HG03066 (cell line): ENCODE results near the gene MAU2.

Experiments
- ATAC-seq: cut with Tn5 transposase; IDR thresholded peaks from one replicate; pipeline ENCODE4 v1.9.1; 2021; ENCODE audit warnings: low read depth; ENCODE audit not compliant: unreplicated experiment

MAU2 gene

GRCh38 chr19:19305696-19306095 is 14.9 kb upstream of the MAU2 start:
- no peak for ATAC-seq

GRCh38 chr19:19306191-19306590 is 14.4 kb upstream of the MAU2 start:
- no peak for ATAC-seq

DNA sequence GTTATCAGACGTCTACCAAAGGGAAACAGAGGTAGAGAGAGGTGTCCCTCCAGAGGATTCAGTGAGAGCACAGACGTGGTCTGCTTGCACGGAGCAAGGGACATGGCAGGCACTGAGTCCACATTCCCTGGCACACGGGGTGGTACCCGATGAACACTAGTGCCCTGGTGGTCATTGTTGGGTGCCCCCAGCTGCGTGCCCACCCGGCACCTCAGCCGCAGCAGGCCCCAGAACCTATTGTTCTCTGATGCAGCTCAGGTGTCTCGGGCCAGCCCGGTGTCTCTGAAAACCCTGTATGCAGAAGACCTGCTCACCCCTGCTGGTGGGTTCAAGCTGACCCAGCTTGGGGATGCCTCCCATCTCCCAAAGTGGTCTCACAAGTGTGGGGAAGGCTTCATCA is 12.3 kb upstream of the MAU2 start:
- no peak for ATAC-seq

DNA sequence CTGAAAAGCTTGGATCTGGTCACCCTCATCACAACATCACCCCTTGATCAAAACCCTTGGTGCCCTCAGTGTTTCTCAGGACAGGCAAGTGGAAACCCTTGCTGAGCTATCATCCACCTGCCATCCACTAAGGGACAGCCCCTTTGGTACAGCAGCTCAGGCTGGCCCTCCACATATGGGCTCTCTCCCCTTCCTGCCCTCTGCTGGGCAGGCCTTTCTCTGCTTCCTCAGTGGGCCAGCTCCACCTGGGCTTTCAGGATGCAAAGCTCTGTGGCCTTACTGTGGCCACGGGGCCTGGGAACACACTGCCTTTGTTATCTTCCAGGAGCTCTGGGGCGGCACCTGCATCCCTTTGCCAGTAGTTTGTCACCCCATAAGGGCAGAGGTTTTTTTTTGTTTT is 5.2 kb upstream of the MAU2 start:
- ATAC-seq, result no peak

DNA sequence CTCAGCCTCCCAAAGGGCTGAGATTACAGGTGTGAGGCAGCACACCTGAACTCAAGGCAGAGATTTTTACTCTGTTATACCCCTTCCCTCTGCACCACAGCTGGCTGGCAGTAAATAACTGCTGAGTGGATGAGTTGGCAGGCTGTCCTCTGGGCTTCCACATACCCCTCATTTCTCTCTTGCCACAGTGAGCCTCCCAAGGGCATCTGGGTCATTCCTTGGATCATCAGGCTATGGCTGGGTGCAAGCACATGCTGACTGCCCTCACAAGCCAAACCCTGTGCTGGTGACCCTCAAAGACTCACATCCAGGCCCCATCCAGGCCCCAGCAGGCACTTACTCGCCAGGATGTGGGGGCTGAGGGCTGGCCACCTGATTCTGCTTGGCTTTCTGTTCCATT is 4.5 kb upstream of the MAU2 start:
- ATAC-seq, result no peak

DNA sequence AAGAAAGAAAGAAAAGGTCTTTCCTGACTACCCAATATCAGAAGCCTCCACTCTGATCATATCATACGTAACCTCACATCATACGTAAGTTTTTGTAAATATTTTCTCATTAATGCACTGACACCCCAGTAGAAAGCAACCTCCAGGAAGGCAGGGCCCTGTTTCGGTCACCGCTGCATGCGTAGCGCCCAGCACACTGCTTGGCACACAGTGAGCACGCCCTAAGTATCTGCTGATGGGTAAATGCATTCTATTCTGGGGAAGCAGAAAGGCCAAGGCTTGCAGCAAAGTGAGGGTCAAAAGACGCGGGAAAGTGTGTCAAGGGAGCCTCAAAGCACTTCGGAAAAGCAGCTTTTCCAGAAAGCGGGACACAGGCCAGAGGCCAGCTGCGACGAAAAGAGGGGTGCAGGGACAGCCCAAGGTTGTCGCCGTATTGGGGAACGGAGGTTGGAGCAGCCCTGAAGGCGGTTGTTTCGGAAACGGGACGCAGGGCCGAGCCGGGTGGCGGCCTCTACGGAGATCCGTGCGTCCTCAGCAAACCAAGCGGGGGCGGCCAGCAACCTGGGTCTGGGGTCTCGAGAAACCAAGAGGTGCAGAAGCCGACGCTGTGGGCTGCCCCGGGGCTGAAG is 783 bp upstream of the MAU2 start:
- no peak for ATAC-seq

GRCh38 chr19:19321141-19321577 is 530 bp downstream of the MAU2 start:
- no peak for ATAC-seq

- ATAC-seq, result no peak
Measured at GRCh38 chr19:19324059-19324770, 3.6 kb downstream of the MAU2 start.

DNA sequence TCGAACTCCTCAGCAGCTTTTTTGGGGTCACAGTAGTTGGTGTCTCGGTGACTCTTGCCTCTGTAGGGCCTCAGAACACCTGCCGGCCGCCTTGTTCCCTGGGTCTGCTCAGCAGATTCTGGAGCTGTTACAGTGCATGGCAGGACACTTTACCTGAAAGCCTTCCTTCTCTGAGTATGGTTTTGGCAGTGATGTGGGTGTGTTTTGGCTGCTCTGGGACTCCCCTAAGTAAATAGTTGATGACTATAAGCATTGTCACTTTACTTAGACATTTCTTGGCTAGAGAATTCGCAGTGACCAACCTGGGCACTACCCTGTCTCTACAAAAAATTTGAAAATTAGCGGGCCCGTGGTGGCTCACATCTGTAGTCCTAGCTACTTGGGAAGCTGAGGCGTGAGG is 7.0 kb downstream of the MAU2 start:
- no peak for ATAC-seq

DNA sequence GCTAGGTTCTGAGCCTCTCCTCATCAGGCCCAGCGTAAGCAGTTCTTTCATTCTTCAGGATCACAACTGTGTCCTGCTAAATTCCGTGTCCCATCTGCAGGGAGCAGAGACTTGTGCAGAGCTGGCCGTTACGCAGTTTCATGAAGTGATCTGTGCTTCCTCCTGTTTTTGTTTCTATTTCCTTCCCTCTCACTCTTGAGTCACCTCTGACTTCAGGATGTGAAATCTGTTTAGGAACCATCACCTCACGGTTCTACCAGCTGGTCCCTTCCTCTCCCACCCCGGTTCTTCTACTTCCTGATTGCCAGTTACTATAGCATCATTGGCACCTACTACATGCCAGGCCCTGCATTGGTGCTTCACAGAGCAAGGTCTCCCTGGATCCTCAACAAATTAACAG is 8.5 kb downstream of the MAU2 start:
- no peak for ATAC-seq

- ATAC-seq, result no peak
Measured at GRCh38 chr19:19334063-19334988, 13.7 kb downstream of the MAU2 start.

DNA sequence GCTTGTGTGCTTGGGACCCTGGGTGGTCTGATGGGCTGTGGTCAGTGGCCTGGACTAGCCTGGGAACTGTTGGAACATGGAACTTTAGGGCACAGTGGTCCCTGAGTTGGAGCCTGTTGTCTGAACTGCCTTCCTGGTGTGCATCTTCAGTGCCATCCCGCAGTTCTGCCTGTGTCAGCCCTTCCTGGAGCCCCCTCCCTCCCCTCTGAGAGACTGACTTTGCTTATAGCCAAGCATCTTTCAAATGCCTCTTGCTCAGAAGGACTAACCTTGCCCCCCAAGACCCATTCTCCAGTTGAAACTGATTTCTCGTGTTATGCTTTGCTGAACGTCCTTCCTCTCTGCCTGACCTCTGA is 14.3 kb downstream of the MAU2 start:
- no peak for ATAC-seq

DNA sequence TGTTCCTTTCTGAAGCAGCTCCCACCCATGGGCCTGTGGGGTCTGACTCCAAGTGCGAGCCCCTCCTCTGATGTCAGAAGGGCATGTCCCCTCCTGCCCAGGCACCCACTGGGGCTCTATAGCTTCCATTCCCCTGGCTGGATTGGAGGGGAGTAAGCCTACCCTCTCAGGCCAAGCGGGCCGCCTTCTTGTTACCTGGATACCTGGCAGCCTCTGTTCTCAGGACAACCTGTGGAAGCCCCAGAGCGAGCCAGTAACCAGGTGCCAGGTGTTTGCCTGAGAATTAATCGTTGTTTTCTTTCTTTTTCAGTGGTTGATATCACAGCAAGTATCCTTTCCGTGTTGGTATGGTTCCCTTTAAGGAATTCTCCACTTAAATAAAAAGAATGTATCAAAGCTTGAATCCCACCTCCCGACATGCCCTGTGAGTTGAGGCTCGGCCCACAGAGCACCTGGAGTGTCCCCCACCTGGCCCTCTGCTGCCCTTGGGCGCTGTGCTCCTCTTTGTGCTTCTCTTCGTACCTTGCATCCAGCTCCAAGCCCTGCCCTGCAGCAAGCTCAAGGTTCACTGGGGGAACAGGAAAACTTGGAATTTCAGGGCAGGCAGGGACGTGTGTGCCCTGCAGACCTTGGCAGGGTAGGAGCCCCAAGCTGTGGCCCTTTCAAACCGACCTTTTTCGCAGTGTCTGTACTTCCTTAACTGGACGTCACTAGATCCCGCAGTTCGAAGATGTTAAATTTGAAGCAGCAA is 15.0 kb downstream of the MAU2 start:
- no peak for ATAC-seq

DNA sequence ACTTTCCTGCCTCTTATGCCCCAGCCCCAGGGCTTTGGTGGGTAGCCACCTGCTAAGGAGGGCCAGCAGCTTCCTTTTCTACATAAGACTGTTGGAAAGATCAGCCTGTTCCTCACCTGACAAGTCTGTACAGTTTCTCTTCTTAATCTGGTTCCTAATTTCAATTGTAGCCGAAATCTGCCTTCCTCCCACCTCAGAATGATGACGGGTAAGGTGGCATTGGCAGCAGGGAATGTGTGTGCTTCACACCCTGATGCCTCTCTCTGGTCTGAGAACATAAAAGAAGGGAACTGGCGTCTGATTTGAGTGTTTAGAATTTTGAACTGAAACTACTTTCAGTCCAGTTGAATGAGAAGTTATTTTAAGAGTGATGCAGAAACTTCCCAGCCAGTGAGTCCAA is 16.0 kb downstream of the MAU2 start:
- ATAC-seq, result no peak

GRCh38 chr19:19337120-19337519 is 16.5 kb downstream of the MAU2 start:
- no peak for ATAC-seq

DNA sequence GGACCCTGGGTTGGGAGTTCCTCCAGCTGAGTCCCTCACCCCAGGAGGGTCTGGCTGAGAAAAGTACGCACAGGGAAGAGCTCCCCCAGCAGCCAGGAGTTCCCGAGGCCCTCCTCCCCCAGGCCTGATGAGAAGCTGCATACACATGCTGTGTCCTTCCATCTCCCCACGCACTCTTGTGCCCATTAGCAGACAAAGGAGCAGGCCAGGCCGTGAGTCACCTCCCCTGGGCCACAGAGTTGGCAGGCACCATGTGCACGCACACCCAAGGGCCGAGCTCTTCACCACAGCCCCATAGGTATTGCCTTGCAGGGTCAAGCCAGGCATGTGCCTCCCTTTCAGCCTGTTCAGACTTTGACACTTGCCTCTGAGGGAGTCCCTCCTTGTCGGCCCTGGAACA is 17.5 kb downstream of the MAU2 start:
- no peak for ATAC-seq

- no peak for ATAC-seq
Measured at GRCh38 chr19:19341026-19341425, 20.4 kb downstream of the MAU2 start.

GRCh38 chr19:19342086-19343015 is 21.7 kb downstream of the MAU2 start:
- no peak for ATAC-seq

DNA sequence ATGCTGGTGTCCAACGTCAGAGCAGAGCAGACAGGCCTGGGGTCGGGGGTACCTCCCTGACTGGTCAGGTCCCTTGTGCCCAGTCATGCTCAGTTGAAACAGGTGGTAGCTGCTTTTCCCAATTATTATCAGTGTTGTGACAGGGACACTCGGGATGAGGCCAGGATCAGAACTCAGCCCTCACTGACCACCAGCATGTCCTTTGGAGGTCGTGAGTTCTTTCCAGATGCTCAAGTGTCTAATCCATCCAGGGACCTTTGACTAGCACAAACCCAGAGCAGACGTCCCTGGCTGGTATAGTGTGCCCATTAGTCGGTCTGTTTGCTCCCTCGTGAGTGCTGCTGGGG is 22.4 kb downstream of the MAU2 start:
- ATAC-seq, result no peak

DNA sequence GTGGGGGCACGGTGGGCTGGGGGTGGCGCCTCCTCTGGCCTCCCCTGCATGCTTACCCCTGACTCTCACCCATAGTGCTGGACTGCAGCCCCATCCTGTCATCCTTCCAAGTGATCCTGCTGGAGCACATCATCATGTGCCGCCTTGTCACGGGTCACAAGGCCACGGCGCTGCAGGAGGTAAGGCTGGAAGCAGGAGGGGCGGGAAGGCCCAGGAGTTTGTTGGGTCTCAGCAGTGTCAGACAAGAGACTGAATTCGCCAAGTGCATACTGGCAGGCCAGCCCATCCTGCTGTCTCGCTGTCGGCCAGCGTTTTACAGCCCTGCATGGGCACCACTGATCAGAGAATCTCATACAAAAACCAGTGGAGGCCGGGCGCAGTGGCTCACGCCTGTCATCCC is 23.1 kb downstream of the MAU2 start:
- ATAC-seq, result no peak
